PC-9 (cell line): ENCODE data around the gene IRAK4. TPM values are rescaled to one million over a fixed set of nuclear protein-coding genes. Genes with fewer than 3 reads are reported as not detected.

ENCODE experiments used
- BruUV-seq: library from RNA; stranded (reverse); fragments of 400-500 nt; replicated peaks from 2 replicates; lab custom pipeline; 2021; lab: Mats Ljungman, UMichigan
- CTCF ChIA-PET: fragments of 300-600 bp; sonication (Branson Sonifier 250); formaldehyde crosslinking; loops from one replicate; lab custom pipeline; 2022; ENCODE audit warnings: antibody characterized with exemption; lab: Charles Lee
- POLR2A ChIA-PET: fragments of 300-600 bp; sonication (Branson Sonifier 250); formaldehyde crosslinking; loops from one replicate; lab custom pipeline; 2022; ENCODE audit warnings: antibody characterized with exemption; ENCODE audit not compliant: unreplicated experiment; lab: Charles Lee
- DNase-seq, 2 experiments: peaks; one replicate each; pipeline versions ENCODE4 v3.0.0 to v3.0.0-alpha.2; 2015 to 2022; ENCODE audit warnings: mixed read lengths in 1 of 2
- H2AFZ ChIP-seq: fragments of 200-600 bp; sonication (generic); 2 replicates; pipeline ENCODE4 v1.8.1; 2017; ENCODE audit warnings: antibody characterized with exemption
- H3F3A ChIP-seq: fragments of 200-600 bp; sonication (generic); 2 replicates; pipeline ENCODE4 v1.8.1; 2017; ENCODE audit warnings: antibody characterized with exemption, mild to moderate bottlenecking, low read depth; ENCODE audit not compliant: insufficient read depth
- H3K27ac ChIP-seq: fragments of 200-600 bp; sonication (generic); 2 replicates; pipeline ENCODE4 v1.6.1; 2016; ENCODE audit warnings: mixed run types
- H3K27me3 ChIP-seq: fragments of 200-600 bp; sonication (generic); 2 replicates; pipeline ENCODE4 v1.6.1; 2016; ENCODE audit warnings: low read depth, mixed run types; ENCODE audit not compliant: insufficient read depth
- H3K36me3 ChIP-seq: fragments of 200-600 bp; sonication (generic); 2 replicates; pipeline ENCODE4 v1.6.1; 2016; ENCODE audit warnings: low read depth, mixed run types
- H3K4me1 ChIP-seq: fragments of 200-600 bp; sonication (generic); replicated peaks from 2 replicates; pipeline ENCODE4 v1.6.1; 2016; ENCODE audit warnings: mixed run types; ENCODE audit not compliant: insufficient read depth
- H3K4me2 ChIP-seq: fragments of 200-600 bp; sonication (generic); 2 replicates; pipeline ENCODE4 v1.6.1; 2017; ENCODE audit warnings: mixed run types
- H3K4me3 ChIP-seq: fragments of 200-600 bp; sonication (generic); 2 replicates; pipeline ENCODE4 v1.6.1; 2016; ENCODE audit warnings: mixed run types
- H3K79me2 ChIP-seq: fragments of 200-600 bp; sonication (generic); 2 replicates; pipeline ENCODE4 v1.6.1; 2017; ENCODE audit warnings: low read depth, mixed run types
- H3K9me2 ChIP-seq: fragments of 200-600 bp; sonication (generic); 2 replicates; pipeline ENCODE4 v1.8.1; 2017; ENCODE audit warnings: mild to moderate bottlenecking; ENCODE audit not compliant: insufficient read depth
- H3K9me3 ChIP-seq: fragments of 200-600 bp; sonication (generic); 2 replicates; pipeline ENCODE4 v1.8.1; 2016; ENCODE audit warnings: low read depth; ENCODE audit not compliant: insufficient read depth
- H4K20me1 ChIP-seq: fragments of 200-600 bp; sonication (generic); 2 replicates; pipeline ENCODE4 v1.8.1; 2017; ENCODE audit not compliant: insufficient read depth
- EZH2 ChIP-seq: fragments of 200-600 bp; sonication (generic); IDR thresholded peaks from 2 replicates; pipeline ENCODE4 v1.8.0; 2017; ENCODE audit warnings: antibody characterized with exemption, low read depth
- intact Hi-C: fragments of 100-400 bp; cut with micrococcal nuclease; formaldehyde crosslinking; loops from one replicate; pipeline ENCODE4 v1.10.0; 2022; ENCODE audit not compliant: unreplicated experiment
- total RNA-seq: library from RNA; stranded (reverse); gene quantifications from 2 replicates; pipeline ENCODE4 v1.2.3, GENCODE V29; 2021
- TF ChIP-seq, protein P1 (sequence below): fragments of 200-600 bp; sonication (generic); conservative IDR thresholded peaks from 2 replicates; pipeline ENCODE4 v1.6.1; 2017; ENCODE audit warnings: mixed run types, antibody characterized with exemption, mild to moderate bottlenecking, moderate library complexity

IRAK4 gene
- total RNA-seq, 1 experiment from 2014 or later, result 10.1 TPM

DNA sequence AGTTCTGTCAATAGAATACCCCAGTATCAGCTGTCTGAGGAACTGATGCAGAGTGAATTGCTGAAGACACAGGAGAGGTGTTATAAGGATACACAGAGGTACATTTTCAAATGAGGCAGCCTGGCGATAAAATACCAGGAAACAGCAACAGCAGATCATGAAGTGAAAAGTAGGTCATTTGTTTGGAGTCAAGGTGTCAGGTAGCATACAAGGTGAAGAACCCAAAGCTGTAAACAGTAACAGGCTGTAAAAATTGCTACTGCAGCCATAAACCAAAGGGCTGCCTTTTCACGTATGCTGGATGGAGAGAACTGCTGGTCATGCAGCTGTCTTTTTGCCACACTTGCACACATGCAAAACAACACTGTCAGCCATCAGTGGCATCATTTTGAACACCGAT is 56.7 kb downstream of the IRAK4 start:
- BruUV-seq, result no TSS peak
- Histone ChIP-seq H3K79me2 (no peaks in the 10 kb centered on the region), H4K20me1 (no peaks in the 10 kb centered on the region), H3K27me3 (no peaks in the 10 kb centered on the region), H2AFZ (no peak overlapping the region), H3K4me1 (no peaks in the 10 kb centered on the region), H3K4me3 (no peak overlapping the region), H3K9me2 (no peaks in the 10 kb centered on the region), H3K36me3 (no peaks in the 10 kb centered on the region), H3F3A (0 out of 2 replicates have a peak, but pooled peaks cover 4% of the 10 kb centered on the region), H3K4me2 (no peak overlapping the region), H3K9me3 (no peaks in the 10 kb centered on the region), H3K27ac (no peak overlapping the region)
- ChIA-PET POLR2A (no interaction called here), CTCF (no interaction called here)
- intact Hi-C loops, result no loop called here
- TF ChIP-seq EZH2, result no peak
- TF ChIP-seq, protein P1, sequence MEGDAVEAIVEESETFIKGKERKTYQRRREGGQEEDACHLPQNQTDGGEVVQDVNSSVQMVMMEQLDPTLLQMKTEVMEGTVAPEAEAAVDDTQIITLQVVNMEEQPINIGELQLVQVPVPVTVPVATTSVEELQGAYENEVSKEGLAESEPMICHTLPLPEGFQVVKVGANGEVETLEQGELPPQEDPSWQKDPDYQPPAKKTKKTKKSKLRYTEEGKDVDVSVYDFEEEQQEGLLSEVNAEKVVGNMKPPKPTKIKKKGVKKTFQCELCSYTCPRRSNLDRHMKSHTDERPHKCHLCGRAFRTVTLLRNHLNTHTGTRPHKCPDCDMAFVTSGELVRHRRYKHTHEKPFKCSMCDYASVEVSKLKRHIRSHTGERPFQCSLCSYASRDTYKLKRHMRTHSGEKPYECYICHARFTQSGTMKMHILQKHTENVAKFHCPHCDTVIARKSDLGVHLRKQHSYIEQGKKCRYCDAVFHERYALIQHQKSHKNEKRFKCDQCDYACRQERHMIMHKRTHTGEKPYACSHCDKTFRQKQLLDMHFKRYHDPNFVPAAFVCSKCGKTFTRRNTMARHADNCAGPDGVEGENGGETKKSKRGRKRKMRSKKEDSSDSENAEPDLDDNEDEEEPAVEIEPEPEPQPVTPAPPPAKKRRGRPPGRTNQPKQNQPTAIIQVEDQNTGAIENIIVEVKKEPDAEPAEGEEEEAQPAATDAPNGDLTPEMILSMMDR, result no peak
- DNase-seq, result no peak

DNA sequence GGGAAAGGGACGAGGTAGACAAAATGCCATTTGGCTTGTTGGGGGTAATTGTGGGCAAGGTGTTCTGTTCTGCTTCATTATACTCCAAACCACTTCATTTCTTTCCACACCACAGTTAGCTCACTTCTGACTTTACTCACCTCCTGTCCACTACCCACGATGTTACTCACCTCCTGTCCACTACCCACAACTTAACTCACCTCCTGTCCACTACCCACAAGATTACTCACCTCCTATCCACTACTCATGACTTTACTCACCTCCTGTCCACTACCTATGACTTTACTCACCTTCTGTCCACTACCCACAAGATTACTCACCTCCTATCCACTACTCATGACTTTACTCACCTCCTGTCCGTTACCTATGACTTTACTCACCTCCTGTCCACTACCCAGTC is 57.4 kb downstream of the IRAK4 start:
- Histone ChIP-seq H3K27me3 (no peaks in the 10 kb centered on the region), H3K4me2 (no peak overlapping the region), H3K36me3 (no peaks in the 10 kb centered on the region), H3K9me2 (no peaks in the 10 kb centered on the region), H3K79me2 (no peaks in the 10 kb centered on the region), H3F3A (0 out of 2 replicates have a peak, but pooled peaks cover 4% of the 10 kb centered on the region), H3K4me3 (no peak overlapping the region), H3K9me3 (no peaks in the 10 kb centered on the region), H4K20me1 (no peaks in the 10 kb centered on the region), H3K4me1 (no peaks in the 10 kb centered on the region), H2AFZ (no peak overlapping the region), H3K27ac (no peak overlapping the region)
- BruUV-seq, result no TSS peak
- no peak for TF ChIP-seq EZH2
- CTCF ChIA-PET, result no interaction called here
- POLR2A ChIA-PET, result no interaction called here
- DNase-seq, result no peak
- intact Hi-C loops, result no loop called here

DNA sequence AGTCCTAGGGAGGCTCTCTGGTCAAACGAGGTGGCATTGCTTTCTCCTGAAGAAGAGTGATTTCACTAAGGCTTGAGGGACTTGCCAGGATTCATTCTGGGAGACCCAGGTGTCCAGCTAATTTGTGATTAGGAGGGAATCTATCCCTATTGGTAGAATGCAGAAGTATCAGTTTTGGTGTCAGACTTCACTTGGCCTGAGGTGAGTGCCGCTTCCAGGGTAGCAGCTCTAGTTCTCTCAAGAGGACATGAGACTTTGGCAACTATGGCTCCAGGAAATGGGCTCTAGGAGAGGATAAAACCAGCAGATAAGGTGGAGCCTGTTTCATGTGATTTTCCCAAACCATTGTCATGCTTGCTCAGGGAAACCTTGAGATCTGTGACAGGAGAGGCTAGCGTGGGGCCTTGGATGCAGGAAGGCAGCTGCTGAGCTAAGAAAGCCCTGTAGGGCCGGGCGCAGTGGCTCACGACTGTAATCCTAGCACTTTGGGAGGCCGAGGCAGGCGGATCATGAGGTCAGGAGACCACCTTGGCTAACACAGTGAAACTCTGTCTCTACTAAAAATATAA is 65.5 kb downstream of the IRAK4 start:
- DNase-seq, result no peak
- Histone ChIP-seq H3K79me2 (no peaks in the 10 kb centered on the region), H4K20me1 (no peaks in the 10 kb centered on the region; the same call in 1 of the 2 replicates), H3K9me2 (no peaks in the 10 kb centered on the region), H2AFZ (no peak overlapping the region), H3K4me1 (no peaks in the 10 kb centered on the region), H3K27ac (no peak overlapping the region), H3K36me3 (no peaks in the 10 kb centered on the region), H3F3A (no peaks in the 10 kb centered on the region), H3K9me3 (no peaks in the 10 kb centered on the region), H3K4me2 (no peak overlapping the region), H3K4me3 (no peak overlapping the region), H3K27me3 (no peaks in the 10 kb centered on the region)
- ChIA-PET POLR2A (no interaction called here), CTCF (interaction anchor here (0.6 kb wide), 1 partner anchor 9 kb away, joined by 16 read pairs; no protein-coding TSS in a partner anchor)
- no TSS peak for BruUV-seq
- no peak for TF ChIP-seq EZH2
- TF ChIP-seq, protein P1, result no peak
- intact Hi-C loops, result no loop called here
